Fibroblast of peridontal ligament (primary cell): ENCODE data around the gene IER5.
A peak's percentile ranks its signal among the peaks of the same experiment; 100 is the strongest.

ENCODE experiments used
- DNase-seq: peaks from one replicate; pipeline ENCODE4 v3.0.0-alpha.2; 2010; ENCODE audit errors: extremely low read depth

Gene IER5

GRCh38 chr1:181135437-181135731 lies 46.9 kb downstream of the IER5 start:
- DNase-seq, result peak; percentile 46

DNA sequence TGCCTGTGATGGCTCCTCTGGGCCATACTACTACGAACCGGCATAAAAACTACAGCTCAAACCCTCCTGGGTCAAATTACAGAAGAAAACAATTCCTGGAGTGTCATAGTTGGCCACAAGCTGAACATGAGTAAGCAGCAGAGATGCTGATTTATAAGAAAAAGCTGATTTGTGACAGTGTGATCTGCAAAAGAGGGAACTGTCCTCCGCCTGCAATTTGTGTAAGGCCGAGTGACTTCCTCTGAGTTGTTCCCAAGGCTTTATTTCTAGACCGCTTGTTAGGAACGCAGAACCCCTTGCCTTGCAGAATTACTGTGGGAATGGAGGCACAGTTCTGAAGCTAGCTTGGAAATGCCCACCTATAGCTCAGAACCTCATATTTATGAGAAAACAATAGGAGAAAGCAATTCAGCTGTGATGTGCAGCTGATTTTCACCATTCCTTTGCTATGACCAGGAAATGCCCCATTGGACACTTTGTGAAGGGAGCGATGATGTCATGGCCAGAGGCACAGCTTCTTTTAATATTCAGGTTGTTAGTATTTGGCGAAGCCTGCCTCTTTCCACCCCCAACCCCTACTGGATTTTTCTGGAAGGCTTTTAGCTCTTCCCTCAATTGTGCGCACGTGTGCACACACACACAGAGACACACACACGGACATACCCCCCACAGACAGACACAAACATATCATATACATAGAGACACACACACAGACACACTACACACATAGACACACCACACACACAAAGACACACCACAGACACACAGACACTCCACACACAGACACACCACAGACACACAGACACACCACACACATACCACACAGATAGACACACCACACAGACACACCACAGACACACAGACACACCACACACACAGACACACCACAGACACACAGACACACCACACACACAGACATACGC lies 47.6 kb downstream of the IER5 start:
- peak; percentile 95 for DNase-seq

DNA sequence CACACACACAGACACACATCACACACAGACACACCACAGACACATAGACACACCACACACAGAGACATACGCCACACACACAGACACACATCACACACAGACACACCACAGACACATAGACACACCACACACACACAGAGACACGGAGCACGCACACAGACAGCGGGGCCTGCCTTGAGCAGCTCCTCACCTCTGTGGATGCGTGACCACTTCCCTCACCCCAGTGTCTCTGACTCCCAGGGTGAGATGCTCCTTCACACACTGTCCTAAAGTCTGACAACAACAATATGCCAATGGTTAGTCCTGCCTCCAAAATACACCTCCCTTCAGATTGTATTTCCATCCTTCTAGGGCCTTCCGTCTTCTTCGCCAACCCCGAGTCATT lies 48.2 kb downstream of the IER5 start:
- DNase-seq, result no peak

- DNase-seq, result no peak
Measured at GRCh38 chr1:181137217-181137743, 48.8 kb downstream of the IER5 start.

DNA sequence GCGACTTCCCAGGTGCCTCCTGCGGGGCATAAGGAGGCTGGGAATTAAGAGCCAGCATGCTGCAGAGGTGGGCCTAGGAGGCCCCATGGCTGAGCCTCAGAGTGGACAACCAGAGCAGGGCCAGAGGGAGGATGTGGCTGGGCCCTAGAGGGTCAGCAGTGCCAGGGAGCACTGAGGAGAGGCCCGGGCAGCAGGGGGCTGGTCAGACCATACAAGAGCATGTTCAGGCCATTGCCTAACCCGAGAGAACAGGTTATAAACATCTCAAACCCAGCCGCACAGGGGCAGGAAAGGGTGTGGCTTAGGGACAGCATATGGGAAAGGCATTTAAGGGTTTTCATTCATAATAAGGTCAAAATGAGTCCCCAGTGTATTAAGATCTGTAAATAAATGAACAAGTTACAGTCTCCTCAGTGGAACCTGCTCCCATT lies 51.1 kb downstream of the IER5 start:
- peak; percentile 34 for DNase-seq

DNA sequence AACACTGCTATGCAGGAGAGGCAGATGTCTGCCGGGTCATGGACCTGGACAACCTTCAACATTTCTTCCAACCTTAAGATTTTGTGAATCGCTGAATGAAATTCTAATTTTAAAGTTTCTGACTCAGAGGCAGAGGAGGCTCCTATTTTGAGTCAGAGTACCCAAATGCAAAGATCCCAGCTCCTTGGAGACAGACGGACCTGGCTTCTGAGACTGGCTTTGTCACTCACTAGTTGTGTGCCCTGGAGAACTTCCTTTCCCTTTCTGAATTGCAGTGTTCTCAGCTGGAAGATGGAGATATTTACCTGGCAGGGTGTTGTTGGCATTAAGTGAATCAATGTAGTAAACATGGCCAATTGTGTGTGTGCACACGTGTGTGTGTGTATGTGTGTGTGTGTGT lies 51.9 kb downstream of the IER5 start:
- peak; percentile 17 for DNase-seq

DNA sequence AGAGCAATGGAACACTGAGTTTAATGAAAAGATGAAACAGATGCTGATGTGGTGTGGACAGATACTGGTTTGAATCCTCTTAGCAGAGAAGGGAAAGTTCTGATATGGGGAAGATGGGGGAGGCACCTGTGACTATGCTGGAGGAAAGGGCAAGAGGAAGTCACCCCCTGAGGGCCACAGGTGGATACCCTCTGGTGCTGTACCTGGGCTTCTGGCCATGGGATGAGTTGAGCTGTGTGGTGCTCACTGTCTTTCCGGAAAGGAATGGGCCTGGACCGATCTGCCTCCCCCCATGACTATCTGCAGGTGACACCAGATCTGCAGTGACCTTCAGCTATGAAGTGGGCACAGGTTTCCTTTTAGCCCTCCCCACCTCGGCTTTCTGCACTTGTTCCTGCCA lies 52.4 kb downstream of the IER5 start:
- DNase-seq, result no peak

DNA sequence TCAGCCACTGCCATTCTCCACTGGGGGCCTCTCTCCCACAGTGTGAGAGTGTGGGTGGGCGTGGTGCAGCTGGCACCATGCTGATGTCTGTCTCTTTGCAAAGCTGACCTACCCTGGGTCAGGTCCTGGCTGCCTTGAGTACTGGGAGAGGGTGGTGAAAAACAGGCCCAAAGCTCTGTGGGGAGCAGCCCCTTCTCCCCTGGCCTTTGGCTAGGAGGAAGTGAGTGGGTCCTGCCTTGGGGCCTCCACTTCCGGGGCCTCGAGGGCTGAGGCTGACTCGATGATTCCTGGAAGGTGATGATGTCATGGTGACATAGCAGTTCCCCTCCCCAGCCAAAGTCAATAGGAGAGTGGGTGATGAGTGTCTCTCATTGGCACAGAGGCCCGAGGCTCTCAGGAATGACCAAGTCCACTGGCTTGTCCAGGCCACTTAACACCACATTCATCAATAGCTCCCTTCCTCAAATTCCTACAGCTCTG lies 53.0 kb downstream of the IER5 start:
- peak; percentile 72 for DNase-seq
